ENCODE data around the gene DSG1. TPM values are rescaled to one million over a fixed set of nuclear protein-coding genes. Genes with fewer than 3 reads are reported as not detected.

The DSG1 gene
- total and polyA plus RNA-seq, 4 donors, result 0.13 to 2.9 (median 0.65) TPM

DNA sequence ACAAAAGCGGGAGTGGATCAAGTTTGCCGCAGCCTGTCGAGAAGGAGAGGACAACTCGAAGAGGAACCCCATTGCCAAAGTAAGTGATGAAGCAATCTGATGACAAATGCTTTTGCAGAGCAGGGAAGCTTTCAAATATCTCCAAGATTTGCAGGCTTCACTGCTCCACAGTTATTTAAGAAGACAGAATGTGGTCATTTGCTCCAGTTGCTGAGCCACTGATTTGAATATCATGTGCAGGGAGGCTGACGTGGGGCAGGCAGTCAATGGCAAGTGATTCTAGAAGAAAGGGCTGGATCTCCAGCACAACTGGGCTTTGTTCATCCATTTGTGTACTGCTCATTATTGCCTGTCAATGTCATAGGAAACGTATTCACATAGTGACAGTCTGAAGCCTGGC lies 68.8 kb downstream of the DSG1 start:
- Histone ChIP-seq H3K9ac (ENCODE audit: low read depth in 1 of 2, low read length in 2 of 2) (no peak overlapping the region), H3K9me3 (ENCODE audit: control insufficient read depth in 4 of 4, low read length in 3 of 4) (no peaks in the 10 kb centered on the region), H3K4me3 (ENCODE audit: low read depth in 1 of 3, low read length in 3 of 3) (no peak overlapping the region), H3K27ac (ENCODE audit: low read depth in 1 of 2, low read length in 2 of 2) (no peak overlapping the region), H3K4me1 (ENCODE audit: control insufficient read depth in 4 of 4, insufficient read depth in 4 of 4, low read length in 3 of 4) (no peaks in the 10 kb centered on the region), H3K36me3 (ENCODE audit: control insufficient read depth in 4 of 4, insufficient read depth in 3 of 4, low read depth in 1 of 4, low read length in 3 of 4) (no peaks in the 10 kb centered on the region), H3K27me3 (ENCODE audit: control insufficient read depth in 4 of 4, insufficient read depth in 4 of 4, low read length in 3 of 4) (no peaks in the 10 kb centered on the region)
- WGBS, result 93% methylated on average over 6 of the region's 6 CpGs
- TF ChIP-seq FOXA2 (IDR thresholded peaks at IDR 0.05), result no peak
- DNase-seq (ENCODE audit: low spot score), result no peak

DNA sequence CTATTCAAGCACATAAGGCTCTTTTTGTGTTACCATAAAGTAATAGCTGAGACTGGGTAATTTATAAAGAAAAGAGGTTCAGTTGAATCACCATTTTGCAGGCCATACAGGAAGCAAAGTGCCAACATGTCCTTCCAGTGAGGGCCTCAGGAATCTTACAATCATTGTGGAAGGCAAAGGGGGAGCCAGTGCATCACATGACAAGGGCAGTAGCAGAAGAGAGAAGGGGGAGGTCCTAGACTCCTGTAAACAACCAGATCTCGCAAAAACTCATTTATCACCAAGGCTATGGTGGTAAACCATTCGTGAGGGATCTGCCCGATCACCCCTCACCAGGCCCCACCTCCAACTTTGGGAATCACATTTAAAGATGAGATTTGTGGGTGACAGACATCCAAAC lies 75.3 kb downstream of the DSG1 start:
- Histone ChIP-seq H3K4me3 (ENCODE audit: low read depth in 1 of 3, low read length in 3 of 3) (no peak overlapping the region), H3K36me3 (ENCODE audit: control insufficient read depth in 4 of 4, insufficient read depth in 3 of 4, low read depth in 1 of 4, low read length in 3 of 4) (no peaks in the 10 kb centered on the region), H3K9ac (ENCODE audit: low read depth in 1 of 2, low read length in 2 of 2) (no peak overlapping the region), H3K27me3 (ENCODE audit: control insufficient read depth in 4 of 4, insufficient read depth in 4 of 4, low read length in 3 of 4) (no peaks in the 10 kb centered on the region), H3K9me3 (ENCODE audit: control insufficient read depth in 4 of 4, low read length in 3 of 4) (no peaks in the 10 kb centered on the region), H3K4me1 (ENCODE audit: control insufficient read depth in 4 of 4, insufficient read depth in 4 of 4, low read length in 3 of 4) (peaks cover 2 to 8% (median 5%) of the 10 kb centered on the region in 4 donors), H3K27ac (ENCODE audit: low read depth in 1 of 2, low read length in 2 of 2) (no peak overlapping the region)
- TF ChIP-seq EGR1 (IDR thresholded peaks at IDR 0.05; ENCODE audit: low read depth in 2 of 2) (no peak), RAD21 (IDR thresholded peaks at IDR 0.05) (no peak), TAF1 (conservative IDR thresholded peaks at IDR 0.05) (no peak), JUND (IDR thresholded peaks at IDR 0.05) (no peak), FOXA2 (IDR thresholded peaks at IDR 0.05) (no peak), FOXA1 (IDR thresholded peaks at IDR 0.05) (no peak)
- TF ChIP-seq, protein P1, sequence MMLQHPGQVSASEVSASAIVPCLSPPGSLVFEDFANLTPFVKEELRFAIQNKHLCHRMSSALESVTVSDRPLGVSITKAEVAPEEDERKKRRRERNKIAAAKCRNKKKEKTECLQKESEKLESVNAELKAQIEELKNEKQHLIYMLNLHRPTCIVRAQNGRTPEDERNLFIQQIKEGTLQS (IDR thresholded peaks at IDR 0.05), result no peak
- TF ChIP-seq, protein P2, sequence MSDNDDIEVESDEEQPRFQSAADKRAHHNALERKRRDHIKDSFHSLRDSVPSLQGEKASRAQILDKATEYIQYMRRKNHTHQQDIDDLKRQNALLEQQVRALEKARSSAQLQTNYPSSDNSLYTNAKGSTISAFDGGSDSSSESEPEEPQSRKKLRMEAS (IDR thresholded peaks at IDR 0.05), result no peak
- WGBS, result 94% methylated on average over 3 of the region's 3 CpGs
- no peak for DNase-seq (ENCODE audit: low spot score)

DNA sequence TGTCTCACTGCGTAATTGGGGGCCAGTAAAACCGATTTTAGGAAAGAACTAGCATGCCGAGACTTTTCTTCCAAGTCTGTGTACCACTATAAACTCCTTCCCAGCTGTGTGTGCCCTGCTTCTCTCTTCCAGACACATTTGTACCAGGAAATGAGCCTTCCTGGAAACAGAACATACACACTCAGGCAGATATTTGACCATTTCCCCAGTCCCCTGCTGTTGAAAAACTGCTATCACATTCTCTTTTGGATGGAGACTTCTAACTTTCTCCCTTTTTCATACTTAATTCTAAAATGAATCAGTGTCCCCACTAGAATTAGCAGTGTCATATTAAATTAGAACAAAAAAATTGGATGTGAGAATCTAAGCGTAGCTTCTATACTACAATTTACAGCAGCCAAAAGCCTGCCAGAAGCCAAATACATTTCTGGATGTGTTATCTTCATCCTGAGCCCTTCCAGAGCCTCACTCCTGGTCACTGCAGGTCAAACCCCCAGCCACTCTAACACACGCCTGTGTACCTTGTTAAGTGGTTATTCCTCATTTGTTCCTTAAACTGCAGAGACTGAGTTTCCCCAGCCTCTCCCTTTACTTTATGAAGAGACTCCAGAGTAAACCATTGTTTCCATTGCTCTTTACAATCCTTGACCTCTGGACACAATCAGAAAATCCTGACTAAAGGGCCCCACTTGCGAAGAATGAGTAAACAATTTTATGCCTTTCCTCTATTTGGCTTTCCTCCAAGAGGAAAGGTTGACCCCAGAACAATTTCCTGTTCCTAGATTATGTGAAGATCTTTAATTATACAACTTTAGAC lies 79.0 kb downstream of the DSG1 start:
- H3K9ac ChIP-seq (ENCODE audit: low read depth in 1 of 2, low read length in 2 of 2), result no peak overlapping the region
- DNase-seq (ENCODE audit: low spot score), result no peak
- no peaks in the 10 kb centered on the region for H3K36me3 ChIP-seq (ENCODE audit: control insufficient read depth in 4 of 4, insufficient read depth in 3 of 4, low read depth in 1 of 4, low read length in 3 of 4)
- TF ChIP-seq FOXA2 (IDR thresholded peaks at IDR 0.05) (no peak), SP1 (IDR thresholded peaks at IDR 0.05) (peak; percentile 58), TAF1 (conservative IDR thresholded peaks at IDR 0.05) (no peak), JUND (IDR thresholded peaks at IDR 0.05) (no peak), NR2F2 (IDR thresholded peaks at IDR 0.05) (peak; percentile 78), HNF4G (IDR thresholded peaks at IDR 0.05) (no peak), HNF4A (conservative IDR thresholded peaks at IDR 0.05) (peak; percentile 42 to 63), FOXA1 (IDR thresholded peaks at IDR 0.05) (no peak), YY1 (IDR thresholded peaks at IDR 0.05) (peak; percentile 43), ZBTB33 (IDR thresholded peaks at IDR 0.05) (no peak), GABPA (IDR thresholded peaks at IDR 0.05 in 1 of 2, conservative IDR thresholded peaks at IDR 0.05 in 1 of 2) (no peak), RXRA (IDR thresholded peaks at IDR 0.05) (peak; percentile 72 to 79), RAD21 (IDR thresholded peaks at IDR 0.05) (peak in 1 of 2 donors; percentile 21), EGR1 (IDR thresholded peaks at IDR 0.05; ENCODE audit: low read depth in 2 of 2) (no peak)
- TF ChIP-seq, protein P3, sequence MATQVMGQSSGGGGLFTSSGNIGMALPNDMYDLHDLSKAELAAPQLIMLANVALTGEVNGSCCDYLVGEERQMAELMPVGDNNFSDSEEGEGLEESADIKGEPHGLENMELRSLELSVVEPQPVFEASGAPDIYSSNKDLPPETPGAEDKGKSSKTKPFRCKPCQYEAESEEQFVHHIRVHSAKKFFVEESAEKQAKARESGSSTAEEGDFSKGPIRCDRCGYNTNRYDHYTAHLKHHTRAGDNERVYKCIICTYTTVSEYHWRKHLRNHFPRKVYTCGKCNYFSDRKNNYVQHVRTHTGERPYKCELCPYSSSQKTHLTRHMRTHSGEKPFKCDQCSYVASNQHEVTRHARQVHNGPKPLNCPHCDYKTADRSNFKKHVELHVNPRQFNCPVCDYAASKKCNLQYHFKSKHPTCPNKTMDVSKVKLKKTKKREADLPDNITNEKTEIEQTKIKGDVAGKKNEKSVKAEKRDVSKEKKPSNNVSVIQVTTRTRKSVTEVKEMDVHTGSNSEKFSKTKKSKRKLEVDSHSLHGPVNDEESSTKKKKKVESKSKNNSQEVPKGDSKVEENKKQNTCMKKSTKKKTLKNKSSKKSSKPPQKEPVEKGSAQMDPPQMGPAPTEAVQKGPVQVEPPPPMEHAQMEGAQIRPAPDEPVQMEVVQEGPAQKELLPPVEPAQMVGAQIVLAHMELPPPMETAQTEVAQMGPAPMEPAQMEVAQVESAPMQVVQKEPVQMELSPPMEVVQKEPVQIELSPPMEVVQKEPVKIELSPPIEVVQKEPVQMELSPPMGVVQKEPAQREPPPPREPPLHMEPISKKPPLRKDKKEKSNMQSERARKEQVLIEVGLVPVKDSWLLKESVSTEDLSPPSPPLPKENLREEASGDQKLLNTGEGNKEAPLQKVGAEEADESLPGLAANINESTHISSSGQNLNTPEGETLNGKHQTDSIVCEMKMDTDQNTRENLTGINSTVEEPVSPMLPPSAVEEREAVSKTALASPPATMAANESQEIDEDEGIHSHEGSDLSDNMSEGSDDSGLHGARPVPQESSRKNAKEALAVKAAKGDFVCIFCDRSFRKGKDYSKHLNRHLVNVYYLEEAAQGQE (IDR thresholded peaks at IDR 0.05), result no peak
- TF ChIP-seq, protein P1 (IDR thresholded peaks at IDR 0.05), result no peak
- TF ChIP-seq, protein P2 (IDR thresholded peaks at IDR 0.05), result no peak
- TF ChIP-seq, protein P4, sequence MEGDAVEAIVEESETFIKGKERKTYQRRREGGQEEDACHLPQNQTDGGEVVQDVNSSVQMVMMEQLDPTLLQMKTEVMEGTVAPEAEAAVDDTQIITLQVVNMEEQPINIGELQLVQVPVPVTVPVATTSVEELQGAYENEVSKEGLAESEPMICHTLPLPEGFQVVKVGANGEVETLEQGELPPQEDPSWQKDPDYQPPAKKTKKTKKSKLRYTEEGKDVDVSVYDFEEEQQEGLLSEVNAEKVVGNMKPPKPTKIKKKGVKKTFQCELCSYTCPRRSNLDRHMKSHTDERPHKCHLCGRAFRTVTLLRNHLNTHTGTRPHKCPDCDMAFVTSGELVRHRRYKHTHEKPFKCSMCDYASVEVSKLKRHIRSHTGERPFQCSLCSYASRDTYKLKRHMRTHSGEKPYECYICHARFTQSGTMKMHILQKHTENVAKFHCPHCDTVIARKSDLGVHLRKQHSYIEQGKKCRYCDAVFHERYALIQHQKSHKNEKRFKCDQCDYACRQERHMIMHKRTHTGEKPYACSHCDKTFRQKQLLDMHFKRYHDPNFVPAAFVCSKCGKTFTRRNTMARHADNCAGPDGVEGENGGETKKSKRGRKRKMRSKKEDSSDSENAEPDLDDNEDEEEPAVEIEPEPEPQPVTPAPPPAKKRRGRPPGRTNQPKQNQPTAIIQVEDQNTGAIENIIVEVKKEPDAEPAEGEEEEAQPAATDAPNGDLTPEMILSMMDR (IDR thresholded peaks at IDR 0.05; ENCODE audit: low read depth, low read length, missing input control), result no peak
- peaks cover 2 to 16% (median 8%) of the 10 kb centered on the region in 4 donors for H3K4me1 ChIP-seq (ENCODE audit: control insufficient read depth in 4 of 4, insufficient read depth in 4 of 4, low read length in 3 of 4)
- H3K4me3 ChIP-seq (ENCODE audit: low read depth in 1 of 3, low read length in 3 of 3), result no peak overlapping the region
- 55% methylated on average over 6 of the region's 6 CpGs for WGBS
- no peaks in the 10 kb centered on the region for H3K9me3 ChIP-seq (ENCODE audit: control insufficient read depth in 4 of 4, low read length in 3 of 4)
- H3K27me3 ChIP-seq (ENCODE audit: control insufficient read depth in 4 of 4, insufficient read depth in 4 of 4, low read length in 3 of 4), result no peaks in the 10 kb centered on the region
- H3K27ac ChIP-seq (ENCODE audit: low read depth in 1 of 2, low read length in 2 of 2), result no peak overlapping the region
